NCI-H2107 (cell line): ENCODE results near the gene PPP1R12C.

Experiments
- DNase-seq: peaks from one replicate; lab custom pipeline; 2025; lab: John Stamatoyannopoulos, UW

PPP1R12C gene

DNA sequence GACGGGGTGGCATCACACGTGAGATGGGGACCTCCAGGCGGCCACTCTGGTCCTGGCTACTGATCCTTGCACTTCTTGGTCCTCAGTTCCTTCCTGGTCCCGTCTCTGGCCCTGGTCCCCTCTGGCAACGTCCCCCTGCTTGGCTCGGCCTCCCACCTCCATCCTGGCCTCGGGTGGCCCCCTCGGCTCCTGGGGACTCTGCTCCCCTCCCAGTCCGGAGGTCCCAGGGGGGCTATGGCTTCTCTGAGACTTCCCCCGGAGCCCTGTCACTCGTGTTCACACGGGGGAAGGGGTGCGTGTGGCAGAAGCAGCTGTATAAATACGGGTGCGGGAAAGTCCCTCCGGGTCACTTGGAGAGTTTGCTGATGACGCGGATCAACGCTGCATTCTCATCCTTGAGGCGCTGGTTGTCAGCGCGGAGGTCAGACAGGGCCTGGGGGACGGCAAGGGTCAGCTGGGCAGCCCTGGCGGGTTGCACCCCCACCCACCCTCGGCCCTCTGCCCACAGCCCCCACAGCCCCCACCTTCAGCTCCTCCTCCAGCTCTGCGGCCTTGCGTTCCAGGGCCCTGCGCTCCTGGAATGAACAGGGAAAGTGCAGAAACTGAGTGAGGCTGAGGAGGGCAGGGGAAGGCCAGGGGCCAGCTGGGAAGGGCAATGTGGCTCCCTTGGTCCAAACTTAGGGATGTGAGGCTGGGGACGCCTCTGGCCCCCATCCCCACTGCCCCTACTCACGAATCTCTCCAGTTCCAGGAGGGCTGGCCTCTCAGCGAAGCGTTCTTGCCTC, 26.1 kb downstream of the PPP1R12C start:
- DNase-seq: no peak

- no peak for DNase-seq
Observed at GRCh38 chr19:55090564-55090963, 26.9 kb downstream of the PPP1R12C start.

GRCh38 chr19:55089342-55089944, 28.0 kb downstream of the PPP1R12C start:
- DNase-seq: no peak

DNA sequence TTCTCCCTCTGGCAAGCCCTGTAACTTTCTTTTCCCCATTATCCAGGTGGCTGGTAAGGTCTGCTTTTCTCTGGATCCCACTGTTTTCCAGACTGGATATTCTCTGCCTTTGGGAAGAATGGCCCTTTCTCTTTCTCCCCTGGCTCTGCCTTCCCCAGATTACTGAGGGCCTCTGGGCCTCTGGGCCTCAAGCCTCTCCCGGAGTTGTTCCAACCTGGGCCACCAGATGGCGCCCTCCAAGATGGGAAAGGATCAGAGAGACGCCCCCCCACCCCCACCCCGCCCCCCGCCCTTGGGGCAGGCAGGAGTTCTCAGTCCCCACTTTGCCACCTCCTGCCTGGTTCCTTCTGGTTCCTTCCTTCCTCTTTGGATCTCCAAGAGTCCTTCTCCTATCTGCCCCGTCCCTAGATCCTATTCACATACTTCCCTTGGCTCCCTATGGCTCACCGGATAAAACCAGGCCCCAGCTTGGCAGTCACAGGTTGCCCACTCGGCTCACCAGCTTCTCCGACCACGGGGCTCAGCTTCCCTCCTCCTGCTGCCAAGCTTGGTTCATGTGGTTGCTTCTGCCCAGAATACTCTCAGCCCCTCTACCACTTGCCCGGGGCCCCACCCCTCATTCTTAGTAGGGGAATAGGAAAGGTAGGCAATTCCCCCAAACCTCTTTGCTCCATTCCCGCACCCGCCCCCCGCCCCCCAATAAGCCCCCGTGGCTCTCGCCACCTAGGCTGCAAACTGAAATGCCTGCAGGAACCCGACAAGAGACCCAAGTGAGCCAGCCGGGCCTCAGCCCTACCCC, 28.7 kb downstream of the PPP1R12C start:
- DNase-seq: peak; percentile 30

DNA sequence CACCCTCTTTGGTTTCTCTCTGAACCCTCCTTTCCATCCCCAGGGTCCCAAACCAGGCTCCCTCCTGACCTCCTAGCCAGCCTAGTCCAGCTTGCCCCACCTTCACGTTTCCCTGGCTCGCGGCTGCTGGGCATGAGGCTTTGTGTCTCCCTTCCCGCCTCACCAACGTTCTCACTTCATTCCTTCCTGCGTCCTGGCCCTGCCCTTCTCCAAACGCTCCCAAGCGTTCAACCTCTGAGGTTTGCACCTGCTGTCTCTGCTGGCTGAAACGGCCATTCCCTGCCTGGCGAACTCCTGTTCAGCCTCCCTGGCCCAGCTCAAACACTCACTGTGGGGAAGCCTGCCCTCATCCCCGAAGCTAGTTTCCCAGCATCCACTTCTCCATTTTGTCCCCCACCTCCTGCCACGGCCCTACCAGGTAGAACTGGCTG, 29.4 kb downstream of the PPP1R12C start:
- no peak for DNase-seq

DNA sequence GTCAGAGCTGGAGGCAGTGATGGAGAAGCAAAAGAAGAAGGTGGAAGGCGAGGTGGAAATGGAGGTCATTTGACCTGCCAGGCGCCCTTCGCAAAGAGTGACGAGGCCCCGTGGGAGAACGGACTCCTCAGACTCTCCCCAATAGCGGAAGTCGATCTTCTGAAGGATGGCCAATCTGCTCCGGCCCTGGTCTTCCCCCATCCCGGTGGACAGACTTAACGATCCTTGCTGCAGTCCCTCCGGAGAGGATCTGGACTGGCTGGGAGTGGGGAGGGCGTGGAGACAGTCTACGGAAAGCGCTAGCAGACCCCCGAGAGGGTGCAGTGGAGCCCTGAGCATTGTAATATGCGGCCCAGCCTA, 29.9 kb downstream of the PPP1R12C start:
- no peak for DNase-seq

DNA sequence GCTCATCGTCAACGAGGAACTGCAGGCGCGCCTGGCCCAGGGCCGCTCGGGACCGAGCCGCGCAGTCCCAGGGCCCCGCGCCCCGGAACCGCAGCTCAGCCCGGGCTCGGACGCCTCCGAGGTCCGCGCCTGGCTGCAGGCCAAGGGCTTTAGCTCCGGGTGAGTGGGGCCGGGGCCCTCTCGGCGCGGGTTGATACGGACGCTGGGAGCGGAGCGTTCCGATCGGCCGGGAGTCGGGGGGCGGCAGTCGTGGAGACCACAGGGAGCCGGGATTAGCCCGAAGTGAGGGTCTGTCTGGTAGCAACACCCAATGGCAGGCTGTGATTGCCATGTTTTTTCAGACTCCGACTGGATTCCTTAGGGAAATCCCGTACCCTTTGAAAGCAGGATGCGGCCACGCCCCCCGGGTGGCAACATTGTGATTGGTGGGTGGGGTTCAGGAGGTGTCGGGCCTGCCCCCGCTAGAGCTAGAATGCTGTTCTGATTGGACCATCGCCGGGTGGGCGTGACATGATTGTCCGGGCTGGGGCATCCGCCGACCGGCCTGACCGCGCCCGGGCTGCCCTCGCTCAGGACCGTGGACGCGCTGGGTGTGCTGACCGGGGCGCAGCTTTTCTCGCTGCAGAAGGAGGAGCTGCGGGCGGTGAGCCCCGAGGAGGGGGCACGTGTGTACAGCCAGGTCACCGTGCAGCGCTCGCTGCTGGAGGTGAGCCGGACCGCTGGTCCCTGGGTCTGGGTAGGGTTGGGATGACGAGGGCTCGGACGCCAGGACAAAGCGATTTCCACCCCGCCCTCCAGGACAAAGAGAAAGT, 30.5 kb downstream of the PPP1R12C start:
- no peak for DNase-seq

GRCh38 chr19:55085923-55086715, 31.3 kb downstream of the PPP1R12C start:
- no peak for DNase-seq

DNA sequence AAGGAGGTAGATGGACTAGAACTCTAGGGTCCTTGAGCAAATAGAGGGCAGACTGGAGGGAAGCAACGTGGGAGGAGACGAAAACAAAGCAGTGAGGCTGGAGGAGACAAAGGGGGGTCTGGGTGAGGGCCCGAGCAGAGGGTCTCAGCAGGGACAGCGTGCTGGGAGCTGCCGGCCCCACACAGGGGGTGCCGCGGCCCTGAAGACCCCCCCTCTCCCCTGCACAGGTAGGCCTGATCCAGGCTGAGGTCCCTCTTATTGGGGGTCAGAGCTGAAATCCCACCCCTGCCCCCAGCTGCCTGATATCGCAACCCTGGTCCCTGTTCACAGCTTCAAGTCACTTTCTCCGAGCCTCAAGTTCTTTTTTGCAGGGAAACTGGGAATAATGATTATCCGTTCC, 33.0 kb downstream of the PPP1R12C start:
- no peak for DNase-seq

GRCh38 chr19:55083004-55083850, 34.2 kb downstream of the PPP1R12C start:
- no peak for DNase-seq

GRCh38 chr19:55082020-55082851, 35.2 kb downstream of the PPP1R12C start:
- DNase-seq: no peak

GRCh38 chr19:55081770-55082019, 35.7 kb downstream of the PPP1R12C start:
- no peak for DNase-seq

DNA sequence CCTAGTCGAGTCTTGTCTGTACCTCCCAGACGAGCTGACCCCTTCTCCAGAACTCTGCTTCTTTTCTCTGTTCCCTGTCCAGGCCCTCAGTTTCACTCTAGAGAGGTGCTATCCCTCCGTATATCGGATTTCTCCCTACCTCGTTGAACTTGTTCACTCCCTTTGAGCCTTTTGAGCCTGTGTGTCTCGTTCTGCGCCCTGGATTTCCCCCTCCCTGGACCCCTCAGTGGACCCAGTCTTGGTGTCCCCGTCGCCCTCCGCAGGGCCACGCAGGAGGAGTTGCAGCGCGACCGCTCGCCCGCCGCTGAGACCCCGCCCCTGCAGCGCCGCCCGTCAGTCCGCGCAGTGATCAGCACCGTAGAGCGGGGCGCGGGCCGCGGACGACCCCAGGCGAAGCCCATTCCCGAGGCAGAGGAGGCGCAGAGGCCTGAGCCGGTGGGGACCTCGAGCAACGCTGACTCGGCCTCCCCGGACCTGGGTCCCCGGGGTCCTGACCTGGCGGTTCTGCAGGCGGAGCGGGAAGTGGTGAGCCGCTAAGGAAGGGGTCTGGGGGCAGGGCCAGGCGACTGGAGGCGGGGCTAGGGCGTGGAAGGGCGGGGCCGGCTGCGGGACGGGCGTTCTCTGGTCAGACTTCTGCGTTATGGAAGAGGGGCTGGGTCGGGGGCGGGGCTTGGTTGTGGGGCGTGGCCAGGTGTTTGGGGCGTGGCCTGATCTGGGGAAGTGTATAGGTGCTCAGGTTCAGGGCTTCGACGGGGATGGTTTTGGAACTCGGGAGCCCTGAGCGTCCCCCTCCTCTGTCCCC, 36.3 kb downstream of the PPP1R12C start:
- no peak for DNase-seq

GRCh38 chr19:55080121-55080967, 37.1 kb downstream of the PPP1R12C start:
- DNase-seq: no peak

- no peak for DNase-seq
Observed at GRCh38 chr19:55079400-55080038, 37.9 kb downstream of the PPP1R12C start.

DNA sequence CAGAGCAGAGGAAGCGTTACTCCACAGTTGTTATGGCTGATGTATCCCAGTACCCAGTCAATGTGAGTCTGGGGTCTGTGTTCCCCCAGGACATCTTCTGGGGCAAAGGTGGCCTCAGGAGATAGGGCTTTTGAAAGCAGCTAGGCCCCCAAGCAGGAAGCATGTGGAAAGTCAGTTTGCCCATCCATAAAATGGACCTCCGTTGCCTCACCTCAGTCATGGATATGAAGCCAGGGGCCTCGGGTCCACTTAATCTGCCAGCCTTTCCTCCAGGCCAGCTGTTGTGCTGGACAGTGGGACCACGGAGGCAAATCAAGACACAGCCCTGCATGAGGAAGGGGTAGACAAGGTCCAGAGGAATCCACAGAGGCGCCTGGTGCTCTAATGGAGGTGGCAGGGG, 38.4 kb downstream of the PPP1R12C start:
- DNase-seq: no peak

GRCh38 chr19:55077106-55077505, 40.3 kb downstream of the PPP1R12C start:
- DNase-seq: no peak
